Measurements from ENCODE around the gene CIB1. TPM values are rescaled to one million over a fixed set of nuclear protein-coding genes. Genes with fewer than 3 reads are reported as not detected.

CIB1 gene
- total RNA-seq, 1 experiment from 2014 or later = 40.0 TPM

DNA sequence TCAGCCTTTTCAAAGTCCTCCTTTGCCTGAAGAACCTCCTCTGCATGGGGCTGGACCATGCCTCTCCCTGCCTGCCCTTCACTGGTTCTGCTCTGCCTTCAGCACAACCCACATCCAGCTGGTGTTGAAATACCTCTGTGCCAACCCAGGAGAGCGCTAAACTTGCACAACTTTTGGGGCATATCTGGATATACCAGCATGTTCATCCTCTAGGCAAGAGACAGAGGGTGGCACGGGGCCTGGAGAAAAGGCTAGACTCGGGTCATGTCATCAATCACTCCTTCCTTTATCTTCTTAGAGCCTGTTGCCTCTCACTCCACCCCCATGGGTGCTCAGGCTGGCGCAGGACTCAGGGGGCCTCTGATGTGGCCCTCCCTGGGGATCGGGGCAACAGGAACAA lies 27.9 kb downstream of the CIB1 start:
- DNase-seq (ENCODE audit: low read depth, low spot score) = no peak
- in situ Hi-C loops (cut with HindIII; ENCODE audit: low pct_unique_long_range_greater_than_20kb, low sequenced_read_pairs) = no loop called here

GRCh38 chr15:90205050-90205848 lies 28.5 kb downstream of the CIB1 start:
- in situ Hi-C loops (cut with HindIII; ENCODE audit: low pct_unique_long_range_greater_than_20kb, low sequenced_read_pairs) = no loop called here
- DNase-seq (ENCODE audit: low read depth, low spot score) = no peak

- DNase-seq (ENCODE audit: low read depth, low spot score) = peak; percentile 45
- in situ Hi-C loops (cut with HindIII; ENCODE audit: low pct_unique_long_range_greater_than_20kb, low sequenced_read_pairs) = no loop called here
Observed at GRCh38 chr15:90203922-90204321, 29.8 kb downstream of the CIB1 start.

DNA sequence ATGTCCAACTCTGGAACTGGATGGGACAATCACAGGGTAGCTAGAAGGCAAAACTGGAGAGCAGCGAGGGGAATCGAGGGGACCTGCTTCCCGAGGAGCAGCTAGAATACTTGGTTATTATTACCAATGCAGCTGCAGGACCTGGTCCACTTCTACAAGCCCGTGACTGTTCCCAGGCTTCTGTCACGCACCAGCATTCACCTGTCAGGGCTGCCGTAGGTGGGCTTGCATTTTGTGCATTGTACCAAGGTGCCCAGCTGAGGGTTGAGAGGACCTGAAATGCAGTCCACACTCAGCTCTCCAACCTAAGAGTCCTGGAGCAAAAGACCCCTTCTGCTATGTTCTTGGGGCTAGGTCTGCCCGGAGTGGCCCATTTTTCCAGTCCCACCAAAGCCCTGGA lies 30.3 kb downstream of the CIB1 start:
- DNase-seq (ENCODE audit: low read depth, low spot score) = no peak
- in situ Hi-C loops (cut with HindIII; ENCODE audit: low pct_unique_long_range_greater_than_20kb, low sequenced_read_pairs) = no loop called here

- in situ Hi-C loops (cut with HindIII; ENCODE audit: low pct_unique_long_range_greater_than_20kb, low sequenced_read_pairs) = no loop called here
Observed at GRCh38 chr15:90202929-90203328, 30.8 kb downstream of the CIB1 start.

GRCh38 chr15:90201944-90202375 lies 31.8 kb downstream of the CIB1 start:
- DNase-seq (ENCODE audit: low read depth, low spot score) = no peak
- in situ Hi-C loops (cut with HindIII; ENCODE audit: low pct_unique_long_range_greater_than_20kb, low sequenced_read_pairs) = no loop called here

More at GRCh38 chr15:90202929-90203328, 30.8 kb downstream of the CIB1 start:
- no peak for DNase-seq (ENCODE audit: low read depth, low spot score)

DNA sequence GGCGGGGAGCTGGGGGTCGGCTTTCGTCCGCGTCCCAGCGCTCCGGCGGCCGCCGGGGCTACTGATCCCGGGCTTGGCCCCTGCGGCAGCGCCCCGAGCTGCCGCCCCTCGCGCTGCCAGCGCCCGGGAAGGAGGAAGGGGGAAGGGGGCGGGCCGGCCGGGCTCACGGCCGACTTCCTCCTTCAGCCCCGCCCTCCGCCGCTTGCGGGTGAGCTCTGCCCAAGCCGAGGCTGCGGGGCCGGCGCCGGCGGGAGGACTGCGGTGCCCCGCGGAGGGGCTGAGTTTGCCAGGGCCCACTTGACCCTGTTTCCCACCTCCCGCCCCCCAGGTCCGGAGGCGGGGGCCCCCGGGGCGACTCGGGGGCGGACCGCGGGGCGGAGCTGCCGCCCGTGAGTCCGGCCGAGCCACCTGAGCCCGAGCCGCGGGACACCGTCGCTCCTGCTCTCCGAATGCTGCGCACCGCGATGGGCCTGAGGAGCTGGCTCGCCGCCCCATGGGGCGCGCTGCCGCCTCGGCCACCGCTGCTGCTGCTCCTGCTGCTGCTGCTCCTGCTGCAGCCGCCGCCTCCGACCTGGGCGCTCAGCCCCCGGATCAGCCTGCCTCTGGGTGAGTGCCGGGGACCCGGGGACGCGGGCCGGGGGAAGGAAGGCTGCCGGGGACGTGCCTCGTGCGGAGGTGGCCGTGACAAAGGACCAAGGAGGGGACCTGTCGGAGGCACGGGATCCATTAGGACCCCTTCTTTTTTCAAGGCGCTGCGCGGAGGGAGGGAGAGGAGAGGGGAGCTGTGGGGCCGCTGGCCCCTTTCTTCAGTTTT lies 32.4 kb downstream of the CIB1 start, which contains the start of gene SEMA4B:
Gene SEMA4B (plus strand): TSS at position 201 of the 814 bp plus-strand sequence. CDS start 249 bp downstream, at position 450.
- DNase-seq (ENCODE audit: low read depth, low spot score) = peak; percentile 58
- in situ Hi-C loops (cut with HindIII; ENCODE audit: low pct_unique_long_range_greater_than_20kb, low sequenced_read_pairs) = no loop called here

GRCh38 chr15:90200534-90201129 lies 33.1 kb downstream of the CIB1 start:
- DNase-seq (ENCODE audit: low read depth, low spot score) = no peak
- in situ Hi-C loops (cut with HindIII; ENCODE audit: low pct_unique_long_range_greater_than_20kb, low sequenced_read_pairs) = no loop called here

DNA sequence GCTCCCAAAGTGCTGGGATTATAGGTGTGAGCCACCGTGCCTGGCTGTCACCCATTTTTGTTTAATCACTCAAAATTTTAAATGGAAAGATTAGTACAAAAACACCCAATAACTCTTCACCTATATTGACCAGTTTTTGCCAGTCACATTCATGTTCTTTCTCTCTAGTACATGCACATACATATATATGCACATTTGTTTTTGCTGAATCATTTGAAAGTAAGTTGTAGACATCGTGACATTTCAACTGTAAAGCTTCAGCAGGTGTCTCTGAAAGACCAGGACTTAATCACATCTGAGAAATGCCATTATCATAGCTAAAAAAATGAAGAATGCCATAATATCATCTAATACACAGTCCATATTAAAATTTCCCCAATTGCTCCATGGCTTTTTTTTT lies 39.1 kb downstream of the CIB1 start:
- in situ Hi-C loops (cut with HindIII; ENCODE audit: low pct_unique_long_range_greater_than_20kb, low sequenced_read_pairs) = no loop called here
- DNase-seq (ENCODE audit: low read depth, low spot score) = no peak

DNA sequence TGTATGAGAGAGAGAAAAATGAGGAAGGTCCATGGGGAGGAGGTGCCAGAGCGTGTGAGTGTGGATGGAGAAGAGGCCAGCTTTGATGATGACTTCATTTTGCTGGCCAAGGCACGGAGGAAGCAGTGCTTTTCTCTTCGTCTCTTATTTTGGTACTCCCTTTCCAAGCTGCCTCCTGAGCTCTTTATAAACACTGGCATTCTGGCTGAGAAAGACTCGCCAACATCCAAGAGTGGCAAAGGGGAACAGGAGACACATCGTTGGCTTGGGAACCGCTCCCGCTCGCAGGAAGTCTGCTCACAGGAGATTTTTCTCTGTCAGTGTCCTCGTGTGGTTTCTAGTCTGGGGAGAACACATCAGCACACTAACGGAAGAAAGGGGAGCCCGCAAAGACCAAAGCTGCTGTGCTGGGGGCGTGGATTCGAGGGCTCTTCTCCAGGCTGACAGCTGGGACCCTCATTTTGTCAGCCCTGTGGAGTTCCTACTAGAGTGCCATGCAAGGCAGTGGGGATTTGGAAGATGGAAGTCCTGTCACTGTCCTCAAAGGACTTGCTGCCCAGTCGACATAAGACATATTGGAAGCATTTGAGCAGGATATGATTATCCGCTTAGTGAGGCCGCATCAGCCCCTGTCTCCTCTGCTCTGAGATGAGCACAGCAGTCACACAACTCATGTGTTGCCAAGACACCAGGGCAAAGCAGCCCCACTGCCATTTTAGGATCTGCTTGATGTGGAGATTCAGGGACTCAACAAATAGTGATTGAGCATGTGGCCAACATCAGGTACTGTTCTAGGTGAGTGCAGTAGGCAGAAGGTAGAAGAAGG lies 40.6 kb downstream of the CIB1 start:
- DNase-seq (ENCODE audit: low read depth, low spot score) = no peak
- in situ Hi-C loops (cut with HindIII; ENCODE audit: low pct_unique_long_range_greater_than_20kb, low sequenced_read_pairs) = no loop called here

DNA sequence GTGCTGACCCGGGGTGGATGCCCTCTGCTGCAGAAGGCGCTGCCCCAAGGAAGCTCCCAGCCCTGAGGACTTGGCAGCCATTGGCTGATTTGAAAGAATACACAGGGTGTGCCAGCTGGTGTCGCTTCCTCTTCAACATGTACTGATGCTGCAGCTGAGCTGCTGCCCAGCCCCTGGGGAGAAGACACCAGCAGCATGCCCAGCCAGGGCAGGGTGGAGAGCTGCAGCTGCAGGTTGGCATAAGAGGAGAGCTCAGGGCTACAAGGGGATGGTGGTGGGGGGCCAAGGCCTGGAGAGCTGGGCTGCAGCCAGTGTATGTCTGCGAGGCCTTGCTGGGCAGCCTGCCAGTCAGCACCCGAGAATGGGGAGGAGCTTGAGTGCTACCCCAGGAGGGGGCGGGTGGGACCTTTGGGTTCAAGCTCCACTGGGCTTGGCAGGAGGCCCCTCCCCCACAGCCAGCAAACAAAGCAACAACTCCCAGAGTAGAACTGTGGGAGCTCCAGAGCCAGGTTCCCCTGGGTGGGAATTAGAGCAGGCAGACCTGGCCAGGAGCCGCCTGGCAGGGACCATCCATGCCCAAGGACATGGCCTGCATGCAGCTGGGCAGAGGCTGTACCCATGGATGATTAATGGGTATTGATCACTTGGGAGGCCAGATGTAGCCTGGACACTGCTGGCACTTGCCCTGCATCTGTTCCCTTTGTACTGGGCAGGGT lies 41.8 kb downstream of the CIB1 start:
- in situ Hi-C loops (cut with HindIII; ENCODE audit: low pct_unique_long_range_greater_than_20kb, low sequenced_read_pairs) = no loop called here
- DNase-seq (ENCODE audit: low read depth, low spot score) = no peak

- in situ Hi-C loops (cut with HindIII; ENCODE audit: low pct_unique_long_range_greater_than_20kb, low sequenced_read_pairs) = no loop called here
- no peak for DNase-seq (ENCODE audit: low read depth, low spot score)
Observed at GRCh38 chr15:90191344-90191687, 42.4 kb downstream of the CIB1 start.

DNA sequence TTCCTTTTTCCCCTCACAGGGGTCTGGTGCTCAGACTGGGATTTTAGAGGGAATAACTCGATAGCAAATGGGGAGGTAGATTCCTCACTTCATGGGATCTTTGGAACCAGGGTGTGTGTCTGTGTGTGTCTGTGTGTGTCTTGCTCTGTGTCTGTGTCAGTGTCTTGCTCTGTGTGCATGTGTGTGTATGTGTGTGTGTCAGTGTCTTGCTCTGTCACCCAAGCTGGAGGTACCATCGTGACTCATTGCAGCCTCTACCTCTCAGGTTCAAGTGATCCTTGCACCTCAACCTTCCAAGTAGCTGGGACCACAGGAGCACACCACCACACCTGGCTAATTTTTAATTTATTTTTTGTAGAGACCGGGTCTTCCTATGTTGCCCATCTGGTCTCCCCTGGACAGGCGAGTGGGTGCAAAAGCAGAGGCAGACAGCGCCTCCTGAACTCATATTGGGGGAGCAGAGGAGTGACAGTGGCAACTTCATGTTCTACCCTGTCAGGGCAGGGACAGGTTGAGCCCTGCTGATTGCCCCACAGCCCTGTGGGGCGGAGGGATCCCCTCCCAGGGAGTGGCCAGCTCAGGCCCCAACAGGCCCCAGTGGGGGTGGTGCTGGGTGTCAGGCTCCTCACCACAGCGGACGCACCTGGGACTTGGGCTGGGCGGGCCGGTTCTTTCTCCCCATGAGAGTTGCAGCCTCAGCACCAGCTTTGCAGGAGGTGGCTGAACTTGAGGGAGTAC lies 43.0 kb downstream of the CIB1 start:
- in situ Hi-C loops (cut with HindIII; ENCODE audit: low pct_unique_long_range_greater_than_20kb, low sequenced_read_pairs) = no loop called here
- no peak for DNase-seq (ENCODE audit: low read depth, low spot score)

GRCh38 chr15:90189781-90190467 lies 43.8 kb downstream of the CIB1 start:
- in situ Hi-C loops (cut with HindIII; ENCODE audit: low pct_unique_long_range_greater_than_20kb, low sequenced_read_pairs) = no loop called here
- no peak for DNase-seq (ENCODE audit: low read depth, low spot score)

DNA sequence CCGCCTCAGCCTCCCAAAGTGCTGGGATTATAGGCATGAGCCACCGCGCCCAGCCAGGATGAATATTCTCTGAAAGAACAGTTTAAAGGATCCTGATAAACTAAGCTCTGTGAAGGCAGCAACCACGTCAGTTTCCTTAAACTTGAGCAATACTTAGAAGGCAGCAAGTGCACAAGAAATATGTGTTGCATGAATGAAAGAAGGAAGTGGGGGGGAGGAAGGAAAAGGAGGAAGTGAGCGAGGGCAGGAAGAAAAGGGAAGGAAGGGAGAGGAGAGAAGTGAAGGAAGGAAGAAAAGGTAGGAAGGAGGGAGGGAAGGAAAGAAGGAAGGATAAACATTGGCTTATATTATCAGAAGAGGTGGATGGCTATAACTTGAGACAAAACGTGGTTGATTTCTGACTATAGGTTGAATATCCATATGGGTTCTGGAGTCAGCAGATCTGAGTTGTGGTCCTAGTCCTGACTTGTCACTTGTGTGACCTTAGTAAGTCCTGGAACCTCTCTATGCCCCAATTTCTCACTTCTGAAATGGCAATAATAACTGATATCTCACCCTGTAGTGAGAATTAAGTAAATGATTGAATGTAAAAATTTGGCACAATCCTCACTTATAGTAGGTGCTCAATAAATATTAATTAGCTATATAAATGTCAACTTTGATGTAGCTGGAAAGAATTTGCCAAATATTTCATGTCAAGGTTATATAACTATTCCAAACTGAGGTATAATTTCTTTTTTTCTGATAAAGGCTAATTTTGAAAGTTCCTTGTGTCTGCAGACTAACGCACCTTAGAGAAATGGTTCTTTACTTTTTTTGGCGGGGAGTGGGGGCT lies 44.6 kb downstream of the CIB1 start:
- no peak for DNase-seq (ENCODE audit: low read depth, low spot score)
- in situ Hi-C loops (cut with HindIII; ENCODE audit: low pct_unique_long_range_greater_than_20kb, low sequenced_read_pairs) = no loop called here
